ENCODE results near the gene PPIP5K1.

The PPIP5K1 gene

DNA sequence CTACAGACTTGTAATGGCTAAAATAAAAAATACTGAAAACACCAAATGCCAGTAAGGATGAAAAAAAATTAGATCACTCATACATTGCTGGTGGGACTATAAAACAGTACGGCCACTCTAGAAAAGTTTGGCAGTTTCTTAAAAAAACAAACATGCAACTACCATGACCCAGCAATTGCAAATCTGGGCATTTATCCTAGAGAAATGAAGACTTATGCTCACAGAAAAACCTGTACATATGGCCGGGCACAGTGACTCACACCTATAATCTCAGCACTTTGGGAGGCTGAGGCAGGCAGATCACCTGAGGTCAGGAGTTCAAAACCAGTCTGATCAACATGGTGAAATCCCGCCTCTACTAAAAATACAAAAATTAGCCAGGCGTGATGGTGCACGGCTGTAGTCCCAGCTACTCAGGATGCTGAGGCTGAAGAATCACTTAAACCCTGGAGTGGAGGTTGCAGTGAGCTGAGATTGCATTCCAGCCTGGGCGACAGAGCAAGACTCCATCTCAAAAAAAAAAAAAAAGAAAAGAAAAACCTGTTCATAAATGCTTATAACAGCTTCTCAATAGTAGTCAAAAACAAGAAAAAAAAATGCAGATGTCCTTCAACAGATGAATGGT lies 102.6 kb downstream of the PPIP5K1 start:
- no peak for DNase-seq

DNA sequence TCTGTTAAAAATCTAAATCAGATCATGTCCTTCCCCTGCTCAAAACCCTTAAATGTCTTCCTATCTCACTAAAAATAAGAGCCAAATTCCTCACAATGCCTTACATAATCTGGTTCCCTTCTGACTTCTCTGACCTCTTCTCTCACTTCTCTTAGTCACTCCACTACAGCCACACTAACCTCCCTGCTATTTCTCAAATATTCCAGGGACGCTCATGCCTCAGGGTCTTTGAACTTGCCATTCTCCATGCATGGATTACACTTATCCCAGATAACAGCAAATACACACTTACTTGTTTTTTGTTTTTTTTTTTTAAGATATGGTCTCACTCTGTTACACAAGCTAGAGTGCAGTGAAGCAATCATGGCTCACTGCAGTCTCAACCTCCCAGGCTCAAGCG lies 105.6 kb downstream of the PPIP5K1 start:
- no peak for DNase-seq

All from CD4-positive, alpha-beta T cell treated with Interferon gamma for 1 hour (primary cell).